Non-pigmented ciliary epithelial cell (primary cell): ENCODE data around the gene FNDC4.

Source experiments
- DNase-seq: peaks from one replicate; pipeline ENCODE4 v3.0.0-alpha.2; 2010; ENCODE audit warnings: low read depth

The FNDC4 gene

GRCh38 chr2:27493948-27494283 is 1.1 kb downstream of the FNDC4 start:
- DNase-seq = no peak

GRCh38 chr2:27492557-27492956 is 2.4 kb downstream of the FNDC4 start:
- DNase-seq = no peak

- peak; percentile 96 for DNase-seq
Observed at GRCh38 chr2:27489498-27490397, 5.3 kb downstream of the FNDC4 start, which contains the start of gene IFT172. TSS of gene IFT172 (minus strand) at chr2:27489743. CDS start at chr2:27489653, 90 bp downstream.

GRCh38 chr2:27489118-27489497 is 5.9 kb downstream of the FNDC4 start:
- no peak for DNase-seq

- DNase-seq = no peak
Observed at GRCh38 chr2:27485496-27485895, 9.5 kb downstream of the FNDC4 start.

- DNase-seq = no peak
Observed at GRCh38 chr2:27471961-27472360, 23.0 kb downstream of the FNDC4 start.

GRCh38 chr2:27464443-27464842 is 30.6 kb downstream of the FNDC4 start:
- no peak for DNase-seq

- no peak for DNase-seq
Observed at GRCh38 chr2:27461118-27461517, 33.9 kb downstream of the FNDC4 start.

GRCh38 chr2:27453968-27454367 is 41.0 kb downstream of the FNDC4 start:
- no peak for DNase-seq

GRCh38 chr2:27451095-27451494 is 43.9 kb downstream of the FNDC4 start:
- DNase-seq = no peak

GRCh38 chr2:27448381-27448780 is 46.6 kb downstream of the FNDC4 start:
- no peak for DNase-seq

- no peak for DNase-seq
Observed at GRCh38 chr2:27446057-27446456, 48.9 kb downstream of the FNDC4 start.

- no peak for DNase-seq
Observed at GRCh38 chr2:27445615-27446014, 49.4 kb downstream of the FNDC4 start.

GRCh38 chr2:27445155-27445554 is 49.8 kb downstream of the FNDC4 start:
- no peak for DNase-seq

GRCh38 chr2:27442920-27443282 is 52.1 kb downstream of the FNDC4 start:
- DNase-seq = no peak

GRCh38 chr2:27441958-27442919 is 52.8 kb downstream of the FNDC4 start, which contains the start of gene KRTCAP3:
TSS of gene KRTCAP3 (plus strand) at chr2:27442381. CDS start at chr2:27442413, 32 bp downstream.
- no peak for DNase-seq
